GM23248 (cell line): ENCODE measurements around the gene PIEZO2.

Experiments used
- EZH2 ChIP-seq: fragments of 200-600 bp; sonication (generic); IDR thresholded peaks from 2 replicates; pipeline ENCODE4 v1.6.1; 2018; ENCODE audit warnings: antibody characterized with exemption, mild to moderate bottlenecking; ENCODE audit not compliant: insufficient read depth, poor library complexity, severe bottlenecking
- EZH2phosphoT487 ChIP-seq: fragments of 200-600 bp; sonication (generic); IDR thresholded peaks from 2 replicates; pipeline ENCODE4 v1.6.1; 2018; ENCODE audit warnings: antibody characterized with exemption, moderate library complexity, mild to moderate bottlenecking, low read depth; ENCODE audit not compliant: insufficient read depth

DNA sequence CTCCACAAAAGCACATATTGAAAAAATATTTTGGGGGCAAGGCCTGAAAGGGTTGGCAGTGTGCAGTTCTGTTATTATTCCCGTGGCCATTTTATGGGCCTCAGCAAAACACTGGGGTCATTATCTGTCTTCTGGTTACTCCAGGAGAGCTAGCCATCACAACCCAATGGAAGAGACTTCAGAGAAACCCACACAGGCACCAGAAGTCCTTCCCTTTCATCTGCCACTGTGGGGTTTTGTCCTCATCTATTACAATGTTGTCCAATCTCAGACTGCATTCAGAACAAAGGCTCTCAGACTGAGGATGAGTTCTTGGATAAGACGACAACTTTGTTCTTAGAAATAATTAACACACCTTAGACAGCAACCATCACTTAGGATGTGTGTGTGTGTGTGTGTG is 98.4 kb downstream of the PIEZO2 start:
- TF ChIP-seq EZH2phosphoT487 (no peak), EZH2 (no peak)
